ENCODE data around the gene SYVN1. TPM values are rescaled to one million over a fixed set of nuclear protein-coding genes. Genes with fewer than 3 reads are reported as not detected.
A peak's percentile ranks its signal among the peaks of the same experiment; 100 is the strongest.

The SYVN1 gene
- total and polyA plus RNA-seq, 12 donors = 9.7 to 124 (median 59.9) TPM

- H3K4me1 ChIP-seq (replicated peaks in 1 of 2) = peaks cover 10 to 21% of the 10 kb centered on the region in 2 donors
- no peak overlapping the region for H3K4me3 ChIP-seq
- DNase-seq = peak in 4 of 7 donors; percentile 6 to 50 (median 17)
- no peaks in the 10 kb centered on the region for H3K27me3 ChIP-seq
- 76 to 87% (median 80%) methylated on average over 6 of the region's 6 CpGs for WGBS, 4 donors
- H3K9me3 ChIP-seq (replicated peaks in 1 of 3) = no peaks in the 10 kb centered on the region
- intact Hi-C loops (cut with DNase I) = no loop called here
- H3K27ac ChIP-seq = no peak overlapping the region
- peaks cover 0 to 75% of the 10 kb centered on the region in 2 donors for H3K36me3 ChIP-seq (replicated peaks in 1 of 2)
- TF ChIP-seq CTCF (IDR thresholded peaks at IDR 0.05) (no peak), POLR2A (IDR thresholded peaks at IDR 0.05) (no peak)
These were observed 7.6 kb downstream of the SYVN1 start for GRCh38 chr11:65126624-65127274.

- no peak for TF ChIP-seq CTCF (IDR thresholded peaks at IDR 0.05)
- no peak for TF ChIP-seq POLR2A (IDR thresholded peaks at IDR 0.05)
- Histone ChIP-seq H3K4me1 (replicated peaks in 1 of 2) (peaks cover 16 to 30% of the 10 kb centered on the region in 2 donors), H3K4me3 (no peak overlapping the region), H3K36me3 (replicated peaks in 1 of 2) (peaks cover 0 to 66% of the 10 kb centered on the region in 2 donors), H3K27ac (no peak overlapping the region), H3K27me3 (no peaks in the 10 kb centered on the region), H3K9me3 (replicated peaks in 1 of 3) (no peaks in the 10 kb centered on the region)
- 83 to 87% (median 86%) methylated on average over 9 to 12 of the region's 12 CpGs for WGBS, 4 donors
- peak in 4 of 7 donors; percentile 4 to 51 (median 13) for DNase-seq
- intact Hi-C loops (cut with DNase I) = no loop called here
These were observed 8.9 kb downstream of the SYVN1 start for GRCh38 chr11:65125197-65126056.

- TF ChIP-seq POLR2A (IDR thresholded peaks at IDR 0.05) (no peak), CTCF (IDR thresholded peaks at IDR 0.05) (no peak)
- peaks cover 16 to 30% of the 10 kb centered on the region in 2 donors for H3K4me1 ChIP-seq (replicated peaks in 1 of 2)
- H3K27ac ChIP-seq = peak overlapping the region in 2 of 5 donors; percentile 6 to 94
- no peaks in the 10 kb centered on the region for H3K9me3 ChIP-seq (replicated peaks in 1 of 3)
- peak in 5 of 7 donors; percentile 8 to 51 (median 13) for DNase-seq
- WGBS, 4 donors = 87 to 93% (median 92%) methylated on average over 4 to 5 of the region's 5 CpGs
- intact Hi-C loops (cut with DNase I) = no loop called here
- H3K27me3 ChIP-seq = no peaks in the 10 kb centered on the region
- H3K4me3 ChIP-seq = no peak overlapping the region
- peaks cover 0 to 66% of the 10 kb centered on the region in 2 donors for H3K36me3 ChIP-seq (replicated peaks in 1 of 2)
These were observed 9.7 kb downstream of the SYVN1 start for GRCh38 chr11:65124480-65125196.
